OCI-LY3 (cell line): ENCODE measurements around the gene TRPM5.

Source experiments
- H2AFZ ChIP-seq: fragments of 200-600, 300-600 bp; shearing (Covaris generic); 2 replicates; pipeline ENCODE4 v1.6.0; 2014; ENCODE audit warnings: antibody characterized with exemption, low read depth, low read length
- H3K27ac ChIP-seq: fragments of 200-600, 300-600 bp; sonication (generic); 2 replicates; pipeline ENCODE4 v1.5.1; 2014; ENCODE audit warnings: mild to moderate bottlenecking, low read length, moderate library complexity, mixed read lengths
- H3K27me3 ChIP-seq: fragments of 200-600, 300-600 bp; sonication (generic); 2 replicates; pipeline ENCODE4 v1.6.1; 2014; ENCODE audit warnings: low read depth, low read length, mixed read lengths
- H3K36me3 ChIP-seq: fragments of 200-600, 300-600 bp; sonication (generic); replicated peaks from 2 replicates; pipeline ENCODE3; 2014; ENCODE audit warnings: low read depth, low read length, mixed read lengths
- H3K4me1 ChIP-seq: fragments of 300-600, 200-600 bp; sonication (generic); 2 replicates; pipeline ENCODE4 v1.6.1; 2014; ENCODE audit warnings: low read length, mixed read lengths
- H3K4me2 ChIP-seq: fragments of 200-600, 300-600 bp; sonication (generic); 2 replicates; pipeline ENCODE4 v1.6.1; 2014; ENCODE audit warnings: low read length, mixed read lengths
- H3K4me3 ChIP-seq: fragments of 300-600, 200-600 bp; sonication (generic); 2 replicates; pipeline ENCODE4 v1.5.1; 2014; ENCODE audit warnings: antibody characterized with exemption, mild to moderate bottlenecking, low read length, moderate library complexity
- H3K79me2 ChIP-seq: fragments of 300-600, 200-600 bp; shearing (Covaris generic); 2 replicates; pipeline ENCODE4 v1.6.1; 2014; ENCODE audit warnings: mild to moderate bottlenecking, low read length, mixed read lengths
- H3K9ac ChIP-seq: fragments of 300-600, 200-600 bp; shearing (Covaris generic); 2 replicates; pipeline ENCODE4 v1.6.0; 2014; ENCODE audit warnings: mild to moderate bottlenecking, low read length, moderate library complexity
- H3K9me3 ChIP-seq: fragments of 200-600, 300-600 bp; shearing (Covaris generic); 2 replicates; pipeline ENCODE4 v1.6.1; 2014; ENCODE audit warnings: low read length, mixed read lengths; ENCODE audit not compliant: insufficient read depth
- H4K20me1 ChIP-seq: fragments of 200-600, 300-600 bp; sonication (generic); 2 replicates; pipeline ENCODE4 v1.6.1; 2016; ENCODE audit warnings: low read length, mixed read lengths; ENCODE audit not compliant: insufficient read depth
- EZH2phosphoT487 ChIP-seq: fragments of 200-600 bp; shearing (Covaris generic); IDR thresholded peaks from 2 replicates; pipeline ENCODE4 v1.6.1; 2018; ENCODE audit warnings: antibody characterized with exemption, mixed run types, low read depth
- TF ChIP-seq, protein P1 (sequence below): fragments of 200-600, 300-600 bp; sonication (generic); IDR thresholded peaks from 2 replicates; pipeline ENCODE4 v1.5.1; 2014; ENCODE audit warnings: antibody characterized with exemption, low read length, low read depth

Gene TRPM5

GRCh38 chr11:2408671-2409070, 35.6 kb downstream of the TRPM5 start:
- no peak overlapping the region for H3K4me3 ChIP-seq
- no peaks in the 10 kb centered on the region for H3K27me3 ChIP-seq
- H3K27ac ChIP-seq: no peak overlapping the region
- H2AFZ ChIP-seq: no peak overlapping the region
- no peak overlapping the region for H3K9ac ChIP-seq
- no peaks in the 10 kb centered on the region for H3K9me3 ChIP-seq
- no peak for TF ChIP-seq EZH2phosphoT487
- TF ChIP-seq, protein P1, sequence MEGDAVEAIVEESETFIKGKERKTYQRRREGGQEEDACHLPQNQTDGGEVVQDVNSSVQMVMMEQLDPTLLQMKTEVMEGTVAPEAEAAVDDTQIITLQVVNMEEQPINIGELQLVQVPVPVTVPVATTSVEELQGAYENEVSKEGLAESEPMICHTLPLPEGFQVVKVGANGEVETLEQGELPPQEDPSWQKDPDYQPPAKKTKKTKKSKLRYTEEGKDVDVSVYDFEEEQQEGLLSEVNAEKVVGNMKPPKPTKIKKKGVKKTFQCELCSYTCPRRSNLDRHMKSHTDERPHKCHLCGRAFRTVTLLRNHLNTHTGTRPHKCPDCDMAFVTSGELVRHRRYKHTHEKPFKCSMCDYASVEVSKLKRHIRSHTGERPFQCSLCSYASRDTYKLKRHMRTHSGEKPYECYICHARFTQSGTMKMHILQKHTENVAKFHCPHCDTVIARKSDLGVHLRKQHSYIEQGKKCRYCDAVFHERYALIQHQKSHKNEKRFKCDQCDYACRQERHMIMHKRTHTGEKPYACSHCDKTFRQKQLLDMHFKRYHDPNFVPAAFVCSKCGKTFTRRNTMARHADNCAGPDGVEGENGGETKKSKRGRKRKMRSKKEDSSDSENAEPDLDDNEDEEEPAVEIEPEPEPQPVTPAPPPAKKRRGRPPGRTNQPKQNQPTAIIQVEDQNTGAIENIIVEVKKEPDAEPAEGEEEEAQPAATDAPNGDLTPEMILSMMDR: no peak
- H3K4me1 ChIP-seq: no peaks in the 10 kb centered on the region
- H3K79me2 ChIP-seq: no peaks in the 10 kb centered on the region
- H4K20me1 ChIP-seq: no peaks in the 10 kb centered on the region
- no peak overlapping the region for H3K4me2 ChIP-seq
- no peaks in the 10 kb centered on the region for H3K36me3 ChIP-seq

DNA sequence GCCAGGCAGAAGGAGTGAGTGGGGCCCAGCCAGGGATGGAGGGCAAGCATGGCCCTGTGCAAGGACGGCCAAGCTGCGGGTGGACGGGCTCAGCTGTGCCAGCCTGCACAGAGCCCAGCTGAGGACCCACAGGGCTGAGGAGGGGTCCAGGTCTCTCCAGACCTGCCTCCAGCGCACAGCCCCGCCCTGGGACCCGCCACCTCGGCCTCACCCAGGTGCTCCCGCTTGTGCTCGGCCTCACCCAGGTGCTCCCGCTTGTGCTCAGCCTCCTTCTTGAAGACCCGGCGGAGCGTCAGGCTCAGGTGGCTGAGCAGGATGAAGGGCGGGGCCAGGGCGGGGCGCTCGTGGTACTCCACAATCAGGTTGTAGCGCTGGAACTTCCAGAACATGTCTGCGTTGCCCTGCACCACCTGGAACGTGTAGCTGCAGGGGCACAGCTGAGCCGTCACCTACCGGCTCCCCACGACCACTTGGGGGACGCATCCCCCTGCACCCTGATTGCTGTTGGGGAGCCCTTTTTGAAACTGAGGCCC, 37.4 kb downstream of the TRPM5 start:
- no peaks in the 10 kb centered on the region for H3K27me3 ChIP-seq
- H3K4me2 ChIP-seq: no peak overlapping the region
- no peak for TF ChIP-seq EZH2phosphoT487
- TF ChIP-seq, protein P1: no peak
- no peak overlapping the region for H3K4me3 ChIP-seq
- no peaks in the 10 kb centered on the region for H4K20me1 ChIP-seq
- no peaks in the 10 kb centered on the region for H3K9me3 ChIP-seq
- no peak overlapping the region for H2AFZ ChIP-seq
- H3K4me1 ChIP-seq: peaks cover under 1% of the 10 kb centered on the region; the same call in 1 of the 2 replicates
- H3K27ac ChIP-seq: no peak overlapping the region
- H3K9ac ChIP-seq: no peak overlapping the region
- peaks cover 3% of the 10 kb centered on the region for H3K36me3 ChIP-seq
- peaks cover 7% of the 10 kb centered on the region for H3K79me2 ChIP-seq

DNA sequence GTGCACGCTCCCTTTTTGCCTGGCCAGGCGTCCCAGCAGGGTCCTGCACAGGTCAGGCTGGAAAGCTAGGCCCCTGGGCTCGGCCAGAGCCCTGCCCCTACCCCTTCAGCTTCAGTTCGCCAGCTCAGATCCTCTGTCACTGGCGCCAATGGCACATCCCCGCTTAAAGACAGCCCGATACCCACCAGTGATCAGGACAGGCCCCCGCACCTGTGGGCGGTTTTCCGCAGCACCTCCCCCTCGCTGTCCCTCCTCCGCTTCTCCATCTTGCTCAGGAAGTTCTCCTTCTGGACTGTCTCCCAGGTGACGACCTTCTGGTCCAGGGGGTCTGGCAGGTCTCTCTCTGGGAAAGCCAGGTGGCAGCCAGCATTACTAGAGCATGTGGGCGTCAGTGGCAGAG, 37.9 kb downstream of the TRPM5 start:
- TF ChIP-seq EZH2phosphoT487: no peak
- TF ChIP-seq, protein P1: no peak
- Histone ChIP-seq H3K79me2 (peaks cover 12% of the 10 kb centered on the region), H3K4me1 (peaks cover 5% of the 10 kb centered on the region; the same call in 1 of the 2 replicates), H3K4me2 (no peak overlapping the region), H3K36me3 (peaks cover 3% of the 10 kb centered on the region), H3K27ac (no peak overlapping the region), H3K9ac (no peak overlapping the region), H4K20me1 (no peaks in the 10 kb centered on the region), H3K4me3 (no peak overlapping the region), H2AFZ (no peak overlapping the region), H3K9me3 (no peaks in the 10 kb centered on the region), H3K27me3 (no peaks in the 10 kb centered on the region)

- H3K9me3 ChIP-seq: no peaks in the 10 kb centered on the region
- peaks cover 6% of the 10 kb centered on the region; the same call in 1 of the 2 replicates for H3K4me1 ChIP-seq
- no peak overlapping the region for H3K4me3 ChIP-seq
- H2AFZ ChIP-seq: no peak overlapping the region
- H3K4me2 ChIP-seq: no peak overlapping the region
- TF ChIP-seq, protein P1: no peak
- no peak for TF ChIP-seq EZH2phosphoT487
- peaks cover 20% of the 10 kb centered on the region for H3K79me2 ChIP-seq
- H4K20me1 ChIP-seq: no peaks in the 10 kb centered on the region
- no peaks in the 10 kb centered on the region for H3K27me3 ChIP-seq
- H3K9ac ChIP-seq: no peak overlapping the region
- H3K36me3 ChIP-seq: peaks cover 3% of the 10 kb centered on the region
- H3K27ac ChIP-seq: no peak overlapping the region
Observed at GRCh38 chr11:2404735-2405196, 39.5 kb downstream of the TRPM5 start.
